SK-N-SH treated with all-trans-retinoic acid at 6 μM for 48 hours (cell line): ENCODE results near the gene FSIP1.
A peak's percentile ranks its signal among the peaks of the same experiment; 100 is the strongest.

Source experiments
- ATAC-seq: fragments of 200-7000 bp; cut with Tn5 transposase; 3 replicates; pipeline ENCODE4 v1.9.1; 2020; ENCODE audit warnings: mild to moderate bottlenecking, moderate library complexity
- ARNTL ChIP-seq: fragments of 450-650 bp; formaldehyde crosslinking; IDR thresholded peaks from 2 replicates; pipeline ENCODE4 v1.5.0; 2020; ENCODE audit warnings: low read depth, mild to moderate bottlenecking, moderate library complexity, borderline replicate concordance
- BACH2 ChIP-seq: fragments of 250-450 bp; sonication (Bioruptor Pico); IDR thresholded peaks from 2 replicates; pipeline ENCODE4 v1.9.0; 2021; ENCODE audit warnings: mild to moderate bottlenecking, borderline replicate concordance
- CSDC2 ChIP-seq: fragments of 250-450 bp; sonication (Bioruptor Pico); IDR thresholded peaks from 2 replicates; pipeline ENCODE4 v1.5.0; 2020; ENCODE audit warnings: mild to moderate bottlenecking, moderate library complexity
- CSRNP3 ChIP-seq: fragments of 250-450 bp; sonication (Bioruptor Pico); IDR thresholded peaks from 2 replicates; pipeline ENCODE4 v1.5.1; 2021; ENCODE audit warnings: mild to moderate bottlenecking, moderate library complexity
- ESRRG ChIP-seq: fragments of 250-450 bp; sonication (Bioruptor Pico); IDR thresholded peaks from 2 replicates; pipeline ENCODE4 v1.6.1; 2021; ENCODE audit warnings: mild to moderate bottlenecking
- GLIS3 ChIP-seq: fragments of 250-450 bp; sonication (Bioruptor Pico); IDR thresholded peaks from 2 replicates; pipeline ENCODE4 v1.5.0; 2020; ENCODE audit warnings: mild to moderate bottlenecking, moderate library complexity
- ISL1 ChIP-seq: fragments of 250-450 bp; sonication (Bioruptor Pico); IDR thresholded peaks from 2 replicates; pipeline ENCODE4 v2.1.2; 2022; ENCODE audit warnings: mild to moderate bottlenecking, moderate library complexity
- OSR1 ChIP-seq: fragments of 250-450 bp; sonication (Bioruptor Pico); IDR thresholded peaks from 2 replicates; pipeline ENCODE4 v1.8.0; 2022; ENCODE audit warnings: moderate library complexity, mild to moderate bottlenecking, inconsistent platforms
- PPARA ChIP-seq: fragments of 250-450 bp; sonication (Bioruptor Pico); IDR thresholded peaks from 2 replicates; pipeline ENCODE4 v1.5.0; 2020; ENCODE audit warnings: mild to moderate bottlenecking, borderline replicate concordance
- RARB ChIP-seq: fragments of 250-450 bp; sonication (Bioruptor Pico); IDR thresholded peaks from 2 replicates; pipeline ENCODE4 v1.8.0; 2021; ENCODE audit warnings: mild to moderate bottlenecking, moderate library complexity
- SNAI2 ChIP-seq: fragments of 250-450 bp; sonication (Bioruptor Pico); IDR thresholded peaks from 2 replicates; pipeline ENCODE4 v1.5.0; 2020; ENCODE audit warnings: mild to moderate bottlenecking, moderate library complexity
- TCF4 ChIP-seq: fragments of 250-450 bp; sonication (Bioruptor Pico); IDR thresholded peaks from 2 replicates; pipeline ENCODE4 v1.8.0; 2021; ENCODE audit warnings: mild to moderate bottlenecking, moderate library complexity, borderline replicate concordance
- TOX ChIP-seq: fragments of 250-450 bp; sonication (Bioruptor Pico); IDR thresholded peaks from 2 replicates; pipeline ENCODE4 v1.8.0; 2021; ENCODE audit warnings: mild to moderate bottlenecking, moderate library complexity, borderline replicate concordance
- ZC3H10 ChIP-seq: fragments of 250-450 bp; sonication (Bioruptor Pico); IDR thresholded peaks from 2 replicates; pipeline ENCODE4 v1.5.1; 2021; ENCODE audit warnings: mild to moderate bottlenecking, moderate library complexity
- ZFP30 ChIP-seq: fragments of 450-650 bp; formaldehyde crosslinking; IDR thresholded peaks from 2 replicates; pipeline ENCODE4 v1.5.0; 2022; ENCODE audit warnings: mild to moderate bottlenecking, moderate library complexity
- ZNF565 ChIP-seq: fragments of 450-650 bp; formaldehyde crosslinking; conservative IDR thresholded peaks from 2 replicates; pipeline ENCODE4 v1.5.0; 2020; ENCODE audit warnings: low read depth, mild to moderate bottlenecking, moderate library complexity
- ZNF70 ChIP-seq: fragments of 450-650 bp; formaldehyde crosslinking; IDR thresholded peaks from 2 replicates; pipeline ENCODE4 v1.5.0; 2020; ENCODE audit warnings: mild to moderate bottlenecking, moderate library complexity
- ZNF8 ChIP-seq: fragments of 450-650 bp; formaldehyde crosslinking; IDR thresholded peaks from 2 replicates; pipeline ENCODE4 v1.5.0; 2020; ENCODE audit warnings: mild to moderate bottlenecking, moderate library complexity
- TF ChIP-seq, protein P1 (sequence below): fragments of 250-450 bp; sonication (Bioruptor Pico); IDR thresholded peaks from 2 replicates; pipeline ENCODE4 v1.5.0; 2020; ENCODE audit warnings: mild to moderate bottlenecking, moderate library complexity
- TF ChIP-seq, protein P2 (sequence below): fragments of 250-450 bp; sonication (Bioruptor Pico); IDR thresholded peaks from 2 replicates; pipeline ENCODE4 v1.5.1; 2020; ENCODE audit warnings: low read depth, mild to moderate bottlenecking, moderate library complexity
- TF ChIP-seq, protein P3 (sequence below): fragments of 250-450 bp; sonication (Bioruptor Pico); IDR thresholded peaks from 2 replicates; pipeline ENCODE4 v1.8.0; 2020; ENCODE audit warnings: mild to moderate bottlenecking, moderate library complexity, borderline replicate concordance

The FSIP1 gene

DNA sequence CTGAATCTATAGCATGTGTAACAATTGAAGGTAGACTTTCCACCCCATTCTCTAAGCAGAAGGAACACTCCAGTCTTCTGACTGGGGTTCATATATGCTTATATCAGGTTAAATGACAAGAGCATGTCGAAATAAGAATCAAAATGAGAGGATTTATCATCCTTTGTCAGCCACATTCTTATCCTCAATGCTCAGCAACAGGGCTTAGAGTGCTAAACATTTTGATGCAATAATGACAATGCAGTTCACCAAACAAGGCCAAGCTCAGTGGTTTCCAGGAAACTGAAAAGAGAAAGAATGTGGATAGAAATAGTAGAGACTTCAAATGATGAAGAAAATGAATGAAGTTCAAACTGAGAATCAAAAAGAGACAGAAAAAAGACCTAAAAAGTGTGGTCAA lies 78.0 kb downstream of the FSIP1 start:
- no peak for ATAC-seq
- TF ChIP-seq ZFP30 = no peak
- TF ChIP-seq ZNF8 = no peak
- no peak for TF ChIP-seq PPARA (CRISPR knock-in tag)
- 0 out of 2 replicates have a peak, but pooled peaks have one; percentile 21 for TF ChIP-seq ISL1 (CRISPR knock-in tag)

GRCh38 chr15:39704235-39704634 lies 78.4 kb downstream of the FSIP1 start:
- TF ChIP-seq ESRRG (CRISPR knock-in tag) (no peak), GLIS3 (CRISPR knock-in tag) (no peak), ZFP30 (no peak), ZNF70 (no peak), CSRNP3 (CRISPR knock-in tag) (no peak), PPARA (CRISPR knock-in tag) (no peak), BACH2 (no peak), SNAI2 (CRISPR knock-in tag) (no peak), ARNTL (CRISPR knock-in tag) (no peak), RARB (no peak), OSR1 (CRISPR knock-in tag) (no peak)
- TF ChIP-seq, protein P1, sequence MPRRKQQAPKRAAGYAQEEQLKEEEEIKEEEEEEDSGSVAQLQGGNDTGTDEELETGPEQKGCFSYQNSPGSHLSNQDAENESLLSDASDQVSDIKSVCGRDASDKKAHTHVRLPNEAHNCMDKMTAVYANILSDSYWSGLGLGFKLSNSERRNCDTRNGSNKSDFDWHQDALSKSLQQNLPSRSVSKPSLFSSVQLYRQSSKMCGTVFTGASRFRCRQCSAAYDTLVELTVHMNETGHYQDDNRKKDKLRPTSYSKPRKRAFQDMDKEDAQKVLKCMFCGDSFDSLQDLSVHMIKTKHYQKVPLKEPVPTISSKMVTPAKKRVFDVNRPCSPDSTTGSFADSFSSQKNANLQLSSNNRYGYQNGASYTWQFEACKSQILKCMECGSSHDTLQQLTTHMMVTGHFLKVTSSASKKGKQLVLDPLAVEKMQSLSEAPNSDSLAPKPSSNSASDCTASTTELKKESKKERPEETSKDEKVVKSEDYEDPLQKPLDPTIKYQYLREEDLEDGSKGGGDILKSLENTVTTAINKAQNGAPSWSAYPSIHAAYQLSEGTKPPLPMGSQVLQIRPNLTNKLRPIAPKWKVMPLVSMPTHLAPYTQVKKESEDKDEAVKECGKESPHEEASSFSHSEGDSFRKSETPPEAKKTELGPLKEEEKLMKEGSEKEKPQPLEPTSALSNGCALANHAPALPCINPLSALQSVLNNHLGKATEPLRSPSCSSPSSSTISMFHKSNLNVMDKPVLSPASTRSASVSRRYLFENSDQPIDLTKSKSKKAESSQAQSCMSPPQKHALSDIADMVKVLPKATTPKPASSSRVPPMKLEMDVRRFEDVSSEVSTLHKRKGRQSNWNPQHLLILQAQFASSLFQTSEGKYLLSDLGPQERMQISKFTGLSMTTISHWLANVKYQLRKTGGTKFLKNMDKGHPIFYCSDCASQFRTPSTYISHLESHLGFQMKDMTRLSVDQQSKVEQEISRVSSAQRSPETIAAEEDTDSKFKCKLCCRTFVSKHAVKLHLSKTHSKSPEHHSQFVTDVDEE = no peak
- TF ChIP-seq, protein P2, sequence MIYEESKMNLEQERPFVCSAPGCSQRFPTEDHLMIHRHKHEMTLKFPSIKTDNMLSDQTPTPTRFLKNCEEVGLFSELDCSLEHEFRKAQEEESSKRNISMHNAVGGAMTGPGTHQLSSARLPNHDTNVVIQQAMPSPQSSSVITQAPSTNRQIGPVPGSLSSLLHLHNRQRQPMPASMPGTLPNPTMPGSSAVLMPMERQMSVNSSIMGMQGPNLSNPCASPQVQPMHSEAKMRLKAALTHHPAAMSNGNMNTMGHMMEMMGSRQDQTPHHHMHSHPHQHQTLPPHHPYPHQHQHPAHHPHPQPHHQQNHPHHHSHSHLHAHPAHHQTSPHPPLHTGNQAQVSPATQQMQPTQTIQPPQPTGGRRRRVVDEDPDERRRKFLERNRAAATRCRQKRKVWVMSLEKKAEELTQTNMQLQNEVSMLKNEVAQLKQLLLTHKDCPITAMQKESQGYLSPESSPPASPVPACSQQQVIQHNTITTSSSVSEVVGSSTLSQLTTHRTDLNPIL (CRISPR knock-in tag) = no peak
- no peak for ATAC-seq

DNA sequence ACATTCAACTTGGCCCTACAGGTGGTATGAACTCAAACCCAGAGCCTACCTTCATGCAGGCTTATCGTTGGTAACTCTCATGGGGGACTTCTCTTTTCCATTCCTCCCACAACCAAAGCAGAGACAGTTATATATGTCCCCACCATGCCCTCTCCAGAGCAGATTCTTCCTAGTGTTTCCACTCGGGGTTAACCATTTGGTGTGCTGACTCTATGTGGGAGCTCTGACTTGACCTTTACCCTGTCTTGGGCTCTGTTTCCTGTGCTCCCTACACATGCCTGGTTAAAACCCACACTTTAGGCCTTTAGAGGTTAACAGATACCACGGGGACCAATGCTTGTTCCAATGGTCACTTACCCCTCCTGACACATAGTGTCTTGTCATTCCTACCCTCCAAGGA lies 80.7 kb downstream of the FSIP1 start:
- no peak for ATAC-seq
- TF ChIP-seq SNAI2 (CRISPR knock-in tag) = no peak
- TF ChIP-seq TCF4 = no peak
- TF ChIP-seq ZNF8 = no peak
- no peak for TF ChIP-seq ZNF565 (CRISPR knock-in tag)
- no peak for TF ChIP-seq CSRNP3 (CRISPR knock-in tag)
- TF ChIP-seq ZC3H10 (CRISPR knock-in tag) = no peak
- TF ChIP-seq, protein P3, sequence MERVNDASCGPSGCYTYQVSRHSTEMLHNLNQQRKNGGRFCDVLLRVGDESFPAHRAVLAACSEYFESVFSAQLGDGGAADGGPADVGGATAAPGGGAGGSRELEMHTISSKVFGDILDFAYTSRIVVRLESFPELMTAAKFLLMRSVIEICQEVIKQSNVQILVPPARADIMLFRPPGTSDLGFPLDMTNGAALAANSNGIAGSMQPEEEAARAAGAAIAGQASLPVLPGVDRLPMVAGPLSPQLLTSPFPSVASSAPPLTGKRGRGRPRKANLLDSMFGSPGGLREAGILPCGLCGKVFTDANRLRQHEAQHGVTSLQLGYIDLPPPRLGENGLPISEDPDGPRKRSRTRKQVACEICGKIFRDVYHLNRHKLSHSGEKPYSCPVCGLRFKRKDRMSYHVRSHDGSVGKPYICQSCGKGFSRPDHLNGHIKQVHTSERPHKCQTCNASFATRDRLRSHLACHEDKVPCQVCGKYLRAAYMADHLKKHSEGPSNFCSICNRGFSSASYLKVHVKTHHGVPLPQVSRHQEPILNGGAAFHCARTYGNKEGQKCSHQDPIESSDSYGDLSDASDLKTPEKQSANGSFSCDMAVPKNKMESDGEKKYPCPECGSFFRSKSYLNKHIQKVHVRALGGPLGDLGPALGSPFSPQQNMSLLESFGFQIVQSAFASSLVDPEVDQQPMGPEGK (CRISPR knock-in tag) = no peak
- TF ChIP-seq, all 23 proteins: peak for 0

- no peak for ATAC-seq
- TF ChIP-seq PPARA (CRISPR knock-in tag) (no peak), ARNTL (CRISPR knock-in tag) (no peak), CSRNP3 (CRISPR knock-in tag) (no peak), CSDC2 (no peak), ESRRG (CRISPR knock-in tag) (no peak), OSR1 (CRISPR knock-in tag) (no peak), RARB (no peak), ZC3H10 (CRISPR knock-in tag) (no peak), ZNF8 (no peak), GLIS3 (CRISPR knock-in tag) (no peak), TOX (CRISPR knock-in tag) (no peak), BACH2 (no peak), ZFP30 (no peak)
- TF ChIP-seq, protein P2 (CRISPR knock-in tag) = no peak
- TF ChIP-seq, protein P1 = no peak
Observed at GRCh38 chr15:39700375-39700700, 82.3 kb downstream of the FSIP1 start.
